Measurements from ENCODE around the gene ATP5IF1.

The ATP5IF1 gene

GRCh38 chr1:28280977-28281381 is 45.1 kb downstream of the ATP5IF1 start:
- H3K9me3 ChIP-seq (ENCODE audit: low read length), result no peaks in the 10 kb centered on the region
- TF ChIP-seq EZH2 (IDR thresholded peaks at IDR 0.05; ENCODE audit: borderline replicate concordance, low read length) (no peak), CTCF (IDR thresholded peaks at IDR 0.05; ENCODE audit: low read length) (no peak)

GRCh38 chr1:28281608-28282425 is 45.9 kb downstream of the ATP5IF1 start:
- Histone ChIP-seq H3K27ac (ENCODE audit: low read depth, low read length, poor library complexity, severe bottlenecking) (no peak overlapping the region), H3K9me2 (ENCODE audit: low read depth, low read length) (no peaks in the 10 kb centered on the region), H3K36me3 (ENCODE audit: insufficient read depth, low read length) (peaks cover 6% of the 10 kb centered on the region), H3K27me3 (ENCODE audit: insufficient read depth, low read length) (0 out of 2 replicates have a peak, but pooled peaks cover 3% of the 10 kb centered on the region), H3K9me3 (ENCODE audit: low read length) (no peaks in the 10 kb centered on the region), H4K20me1 (ENCODE audit: insufficient read depth, low read length) (no peaks in the 10 kb centered on the region), H3K79me2 (ENCODE audit: insufficient read depth, low read length) (no peaks in the 10 kb centered on the region), H3K4me1 (ENCODE audit: insufficient read depth, low read length, severe bottlenecking) (no peaks in the 10 kb centered on the region), H3K4me2 (ENCODE audit: low read length) (no peak overlapping the region), H3K4me3 (ENCODE audit: low read depth, low read length, poor library complexity, severe bottlenecking) (no peak overlapping the region), H2AFZ (ENCODE audit: low read length) (no peak overlapping the region), H3K9ac (ENCODE audit: low read length) (no peak overlapping the region), H3F3A (ENCODE audit: insufficient read depth, low read length) (no peaks in the 10 kb centered on the region)
- TF ChIP-seq EZH2 (IDR thresholded peaks at IDR 0.05; ENCODE audit: borderline replicate concordance, low read length) (no peak), CTCF (IDR thresholded peaks at IDR 0.05; ENCODE audit: low read length) (no peak)

More at GRCh38 chr1:28280977-28281381, 45.1 kb downstream of the ATP5IF1 start:
- Histone ChIP-seq H2AFZ (ENCODE audit: low read length) (no peak overlapping the region), H3F3A (ENCODE audit: insufficient read depth, low read length) (no peaks in the 10 kb centered on the region), H3K27me3 (ENCODE audit: insufficient read depth, low read length) (0 out of 2 replicates have a peak, but pooled peaks cover 2% of the 10 kb centered on the region), H3K9me2 (ENCODE audit: low read depth, low read length) (no peaks in the 10 kb centered on the region), H3K36me3 (ENCODE audit: insufficient read depth, low read length) (peaks cover 6% of the 10 kb centered on the region), H3K27ac (ENCODE audit: low read depth, low read length, poor library complexity, severe bottlenecking) (no peak overlapping the region), H3K4me1 (ENCODE audit: insufficient read depth, low read length, severe bottlenecking) (no peaks in the 10 kb centered on the region), H3K79me2 (ENCODE audit: insufficient read depth, low read length) (no peaks in the 10 kb centered on the region), H3K4me2 (ENCODE audit: low read length) (no peak overlapping the region), H4K20me1 (ENCODE audit: insufficient read depth, low read length) (no peaks in the 10 kb centered on the region), H3K9ac (ENCODE audit: low read length) (no peak overlapping the region), H3K4me3 (ENCODE audit: low read depth, low read length, poor library complexity, severe bottlenecking) (no peak overlapping the region)

DNA sequence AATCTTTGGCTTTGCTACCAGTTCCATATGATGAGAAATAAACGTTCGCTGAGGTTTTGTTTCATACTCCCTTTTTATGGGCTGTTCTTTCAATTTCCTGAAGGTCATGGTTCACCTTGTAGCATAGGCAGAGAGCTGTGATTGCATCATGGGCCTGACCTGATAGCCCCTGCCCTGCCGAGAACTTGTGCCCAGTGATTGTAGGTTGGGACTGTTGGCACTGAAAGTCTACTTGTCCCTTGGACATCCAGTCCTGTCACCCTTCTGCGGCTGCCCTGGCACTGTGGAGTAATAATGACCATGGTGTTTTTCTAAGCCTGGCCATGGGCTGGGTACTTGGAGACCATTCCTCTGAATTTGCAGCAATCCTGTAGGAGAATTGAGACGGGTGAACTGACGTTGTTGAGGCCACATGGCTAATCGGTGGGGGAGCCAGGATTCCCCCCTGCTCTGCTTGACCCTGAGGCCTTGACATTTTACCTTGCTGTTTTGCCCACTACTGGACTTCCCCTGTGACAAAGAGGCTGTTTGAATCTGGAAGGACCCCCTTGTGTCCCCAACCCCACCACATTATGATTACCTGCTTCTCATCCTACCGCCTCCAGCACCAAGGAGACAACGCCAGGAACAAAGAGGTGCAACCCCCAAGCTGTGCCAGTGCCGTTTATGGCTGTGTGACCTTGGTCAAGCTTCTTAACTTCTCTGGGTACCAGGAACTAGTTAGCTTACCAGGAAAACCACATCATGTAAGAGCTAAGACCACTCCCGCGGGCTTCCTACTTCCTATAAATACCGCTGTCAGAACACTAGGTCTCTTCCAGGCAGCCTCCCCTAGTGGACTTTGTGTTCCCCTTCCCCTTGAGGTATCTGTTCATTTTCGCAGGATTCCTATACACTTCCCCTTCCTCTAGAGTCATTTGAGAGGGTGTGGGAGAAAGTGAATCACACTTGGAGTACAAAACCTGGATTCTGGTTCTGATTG is 46.8 kb downstream of the ATP5IF1 start:
- TF ChIP-seq CTCF (IDR thresholded peaks at IDR 0.05; ENCODE audit: low read length) (no peak), EZH2 (IDR thresholded peaks at IDR 0.05; ENCODE audit: borderline replicate concordance, low read length) (no peak)
- no peaks in the 10 kb centered on the region for H3F3A ChIP-seq (ENCODE audit: insufficient read depth, low read length)
- H2AFZ ChIP-seq (ENCODE audit: low read length), result no peak overlapping the region

More for the DNA sequence above, 46.8 kb downstream of the ATP5IF1 start:
- H3K79me2 ChIP-seq (ENCODE audit: insufficient read depth, low read length), result no peaks in the 10 kb centered on the region
- no peak overlapping the region for H3K27ac ChIP-seq (ENCODE audit: low read depth, low read length, poor library complexity, severe bottlenecking)
- H3K9ac ChIP-seq (ENCODE audit: low read length), result no peak overlapping the region
- no peak overlapping the region for H3K4me2 ChIP-seq (ENCODE audit: low read length)
- no peaks in the 10 kb centered on the region for H4K20me1 ChIP-seq (ENCODE audit: insufficient read depth, low read length)
- H3K9me2 ChIP-seq (ENCODE audit: low read depth, low read length), result no peaks in the 10 kb centered on the region
- 0 out of 2 replicates have a peak, but pooled peaks cover 3% of the 10 kb centered on the region for H3K27me3 ChIP-seq (ENCODE audit: insufficient read depth, low read length)
- H3K4me3 ChIP-seq (ENCODE audit: low read depth, low read length, poor library complexity, severe bottlenecking), result no peak overlapping the region
- no peaks in the 10 kb centered on the region for H3K9me3 ChIP-seq (ENCODE audit: low read length)
- peaks cover 6% of the 10 kb centered on the region for H3K36me3 ChIP-seq (ENCODE audit: insufficient read depth, low read length)
- no peaks in the 10 kb centered on the region for H3K4me1 ChIP-seq (ENCODE audit: insufficient read depth, low read length, severe bottlenecking)

All from OCI-LY1 (cell line).